Stimulated activated CD8-positive, alpha-beta memory T cell treated with anti-CD3 and anti-CD28 coated beads, Interleukin-12 subunit alpha, Interleukin-12 subunit beta, amount 100 ng/mL, for 24 hours (primary cell): ENCODE results near the gene AASDHPPT.

Experiments
- DNase-seq: peaks from one replicate; pipeline ENCODE4 v3.0.0-alpha.2; 2020; ENCODE audit errors: extremely low read depth

The AASDHPPT gene

GRCh38 chr11:106086135-106086534 is 8.7 kb downstream of the AASDHPPT start:
- no peak for DNase-seq

- no peak for DNase-seq
Observed at GRCh38 chr11:106086850-106087249, 9.4 kb downstream of the AASDHPPT start.

- no peak for DNase-seq
Observed at GRCh38 chr11:106087815-106088435, 10.5 kb downstream of the AASDHPPT start.

GRCh38 chr11:106088896-106089295 is 11.4 kb downstream of the AASDHPPT start:
- DNase-seq, result no peak

GRCh38 chr11:106091480-106092123 is 14.1 kb downstream of the AASDHPPT start:
- DNase-seq, result no peak

GRCh38 chr11:106092446-106092845 is 15.0 kb downstream of the AASDHPPT start:
- no peak for DNase-seq

- DNase-seq, result no peak
Observed at GRCh38 chr11:106098893-106099553, 21.6 kb downstream of the AASDHPPT start.

GRCh38 chr11:106101370-106101769 is 23.9 kb downstream of the AASDHPPT start:
- DNase-seq, result no peak

GRCh38 chr11:106101819-106102218 is 24.4 kb downstream of the AASDHPPT start:
- DNase-seq, result no peak

- DNase-seq, result no peak
Observed at GRCh38 chr11:106105986-106106385, 28.5 kb downstream of the AASDHPPT start.

- DNase-seq, result no peak
Observed at GRCh38 chr11:106121570-106122320, 44.3 kb downstream of the AASDHPPT start.

- DNase-seq, result no peak
Observed at GRCh38 chr11:106127604-106128003, 50.1 kb downstream of the AASDHPPT start.

- DNase-seq, result no peak
Observed at GRCh38 chr11:106128740-106129139, 51.3 kb downstream of the AASDHPPT start.

- DNase-seq, result no peak
Observed at GRCh38 chr11:106131998-106132397, 54.5 kb downstream of the AASDHPPT start.

- DNase-seq, result no peak
Observed at GRCh38 chr11:106132582-106133354, 55.3 kb downstream of the AASDHPPT start.

GRCh38 chr11:106133529-106133928 is 56.1 kb downstream of the AASDHPPT start:
- DNase-seq, result no peak

- no peak for DNase-seq
Observed at GRCh38 chr11:106137061-106137460, 59.6 kb downstream of the AASDHPPT start.

- no peak for DNase-seq
Observed at GRCh38 chr11:106137758-106138157, 60.3 kb downstream of the AASDHPPT start.
